ENCODE results near the gene TSNAXIP1. TPM values are rescaled to one million over a fixed set of nuclear protein-coding genes. Genes with fewer than 3 reads are reported as not detected.
"Not testable (repeated sequence)": the region's sequence is repeated elsewhere in the genome, so short reads cannot be mapped to it uniquely, and the experiment has no call there.

TSNAXIP1 gene
- total RNA-seq, 2 donors from 2014 or later = 0.55 to 0.74 TPM

DNA sequence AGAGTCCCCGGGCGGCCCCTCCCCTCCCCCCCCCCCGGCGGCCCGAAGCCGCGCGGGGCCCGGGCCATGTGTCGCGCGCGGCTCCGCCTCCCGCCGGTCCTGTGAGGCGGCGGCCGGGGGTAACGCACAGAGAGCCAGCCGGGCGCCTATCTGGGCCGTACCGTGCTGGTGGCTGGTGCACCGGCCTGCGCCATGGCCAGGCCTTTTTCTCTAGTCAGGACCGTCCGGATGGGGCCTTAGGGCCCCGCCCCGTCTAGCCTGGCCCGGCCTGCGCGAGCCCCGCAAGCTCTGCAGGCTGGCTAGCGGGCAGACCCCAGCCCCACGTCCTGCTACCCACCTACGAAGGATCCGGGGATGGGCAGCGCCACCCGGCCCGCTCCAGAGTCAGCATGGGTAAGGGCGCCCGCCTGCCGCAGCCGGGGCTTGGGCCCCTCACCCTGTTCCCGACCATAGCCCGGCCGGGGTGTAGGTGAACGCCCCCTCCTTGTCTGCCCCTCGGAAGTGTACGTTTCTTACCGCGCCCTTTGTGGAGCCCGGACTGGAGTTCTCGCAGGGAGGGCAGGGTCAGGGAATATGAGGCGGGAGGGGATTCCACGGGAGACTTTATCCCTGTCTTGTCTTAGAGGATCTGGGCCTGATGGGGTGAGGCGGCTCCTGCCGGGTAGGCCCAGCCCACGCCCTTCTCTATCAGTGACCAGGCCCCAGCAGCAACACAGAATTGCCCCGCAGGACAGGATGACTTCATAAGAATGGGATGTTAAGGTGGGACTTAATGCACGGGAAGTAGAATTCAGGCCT lies 40.6 kb downstream of the TSNAXIP1 start, which contains the start of gene CENPT:
Gene CENPT (minus strand): TSS at position 630 of the 798 bp plus-strand sequence. CDS start 13,834 bp downstream, outside the sequence.
- peak; percentile 76 for DNase-seq
- intact Hi-C loops (cut with DNase I) = no loop called here
- peak; percentile 62 to 70 for ATAC-seq

DNA sequence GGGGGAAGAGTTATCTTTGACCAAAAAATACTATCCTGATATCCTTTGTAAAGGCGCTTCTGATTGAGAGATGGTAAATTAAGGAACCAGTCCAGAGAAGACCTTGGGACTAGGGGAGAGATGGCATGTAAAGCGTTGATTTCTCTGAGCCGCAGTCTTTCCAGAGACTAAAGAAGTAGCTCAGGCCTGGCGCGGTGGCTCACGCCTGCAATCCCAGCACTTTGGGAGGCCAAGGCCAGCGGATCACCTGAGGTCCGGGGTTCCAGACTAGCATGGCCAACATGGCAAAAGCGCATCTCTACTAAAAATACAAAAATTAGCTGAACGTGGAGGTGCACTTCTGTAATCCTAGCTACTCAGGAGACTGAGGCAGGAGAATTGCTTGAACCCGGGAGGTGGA lies 41.4 kb downstream of the TSNAXIP1 start:
- ATAC-seq (no peak), DNase-seq (no peak)
- intact Hi-C loops (cut with DNase I) = no loop called here

DNA sequence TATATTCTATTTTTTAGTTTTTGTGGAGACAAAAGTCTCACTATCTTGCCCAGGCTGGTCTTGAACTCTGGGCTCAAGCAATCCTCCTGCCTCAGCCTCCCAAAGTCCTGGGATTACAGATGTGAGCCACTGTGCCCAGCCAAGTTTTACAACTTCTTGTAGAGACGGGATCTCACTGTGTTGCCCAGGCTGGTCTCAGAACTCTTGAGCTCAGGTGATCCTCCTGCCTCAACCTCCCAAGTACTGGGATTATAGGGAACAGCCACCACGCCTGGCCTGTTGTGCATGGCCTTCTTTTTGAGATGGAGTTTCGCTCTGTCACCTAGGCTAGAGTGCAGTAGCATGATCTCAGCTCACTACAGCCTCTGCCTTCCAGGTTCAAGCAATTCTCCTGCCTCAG lies 47.0 kb downstream of the TSNAXIP1 start:
- no peak for ATAC-seq
- intact Hi-C loops (cut with DNase I) = no loop called here

DNA sequence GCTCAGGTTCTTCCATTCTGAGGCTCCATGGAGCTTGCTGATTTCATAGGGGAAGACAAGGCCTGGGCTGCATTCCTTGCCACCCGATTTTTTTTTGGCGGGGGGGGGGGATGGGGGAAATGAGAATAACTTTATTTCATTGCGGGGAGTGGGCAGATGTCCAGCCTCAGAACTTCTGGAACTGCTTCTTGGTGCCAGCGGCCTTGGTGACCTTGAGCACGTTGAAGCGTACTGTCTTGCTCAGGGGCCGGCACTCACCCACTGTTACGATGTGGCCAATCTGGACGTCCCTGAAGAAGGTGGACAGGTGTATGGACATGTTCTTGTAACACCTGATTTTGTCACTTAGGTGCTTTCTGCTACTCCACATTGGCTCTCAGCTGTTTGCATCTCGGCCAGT lies 49.1 kb downstream of the TSNAXIP1 start:
- intact Hi-C loops (cut with DNase I) = no loop called here
- ATAC-seq (no peak), DNase-seq (no peak)

More for the DNA sequence above, 47.0 kb downstream of the TSNAXIP1 start:
- DNase-seq = no peak

DNA sequence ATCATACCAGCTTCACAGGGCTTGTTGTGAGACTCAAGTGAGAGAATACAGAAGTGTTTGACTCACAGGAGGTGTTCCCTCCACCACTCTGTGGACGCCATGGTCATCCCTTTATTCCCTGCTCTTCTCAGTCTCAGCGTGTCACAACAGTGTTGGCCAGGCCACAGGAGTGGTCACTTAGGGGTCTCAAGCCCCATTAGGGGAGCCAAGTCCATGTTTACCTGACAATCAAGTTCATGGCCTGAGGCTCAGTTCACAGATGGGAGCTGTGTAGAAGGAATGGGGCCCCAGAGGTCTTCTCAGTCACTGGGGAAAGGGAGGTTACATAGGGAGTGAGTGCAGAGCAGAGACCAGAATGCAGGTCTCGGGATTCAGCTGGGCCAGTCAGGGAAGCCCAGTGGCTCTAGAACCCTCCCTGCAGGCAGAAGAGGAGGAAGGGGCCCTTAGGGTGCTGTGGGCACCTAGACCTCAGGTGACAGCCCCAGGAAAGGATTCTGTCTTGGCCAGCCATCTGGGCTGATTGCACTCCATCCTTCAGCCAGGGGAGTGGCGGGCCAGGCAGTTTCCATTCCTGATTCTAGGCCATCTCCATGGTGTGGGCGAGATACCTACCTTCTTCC lies 50.3 kb downstream of the TSNAXIP1 start:
- intact Hi-C loops (cut with DNase I) = no loop called here
- ATAC-seq (no peak), DNase-seq (no peak)

DNA sequence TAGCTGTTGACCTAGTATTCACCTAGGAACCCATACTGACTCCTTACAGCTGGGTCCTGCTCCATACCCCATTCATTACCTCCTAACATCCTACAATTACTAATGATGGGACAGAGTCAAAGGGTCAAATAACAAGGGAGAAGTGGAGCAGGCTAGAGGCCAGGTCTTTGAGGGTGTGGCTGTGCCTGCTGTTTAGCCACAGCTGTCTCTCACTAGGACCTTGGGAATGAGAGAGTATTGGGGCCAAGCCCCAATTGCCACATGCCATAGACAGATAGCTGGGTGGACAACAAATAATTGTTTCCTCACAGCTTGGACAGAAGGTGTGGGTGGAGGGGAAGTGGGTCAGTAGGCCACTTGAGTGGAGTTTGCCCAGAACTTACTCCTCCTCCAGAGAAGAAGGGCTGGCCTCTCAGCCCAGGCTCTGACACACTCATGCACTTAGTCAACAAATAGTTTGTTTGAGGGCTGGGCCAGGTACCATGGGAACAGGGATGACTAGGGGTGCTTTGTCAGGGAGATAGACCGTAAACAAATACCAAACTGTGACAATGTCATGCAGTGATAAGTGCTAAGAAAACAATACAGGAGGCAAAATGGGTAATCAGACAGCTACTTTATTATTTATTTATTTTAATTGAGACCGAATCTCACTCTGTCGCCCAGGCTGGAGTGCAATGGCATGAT lies 51.0 kb downstream of the TSNAXIP1 start:
- ATAC-seq = peak; percentile 85 to 96
- intact Hi-C loops (cut with DNase I) = no loop called here
- DNase-seq = peak; percentile 84

DNA sequence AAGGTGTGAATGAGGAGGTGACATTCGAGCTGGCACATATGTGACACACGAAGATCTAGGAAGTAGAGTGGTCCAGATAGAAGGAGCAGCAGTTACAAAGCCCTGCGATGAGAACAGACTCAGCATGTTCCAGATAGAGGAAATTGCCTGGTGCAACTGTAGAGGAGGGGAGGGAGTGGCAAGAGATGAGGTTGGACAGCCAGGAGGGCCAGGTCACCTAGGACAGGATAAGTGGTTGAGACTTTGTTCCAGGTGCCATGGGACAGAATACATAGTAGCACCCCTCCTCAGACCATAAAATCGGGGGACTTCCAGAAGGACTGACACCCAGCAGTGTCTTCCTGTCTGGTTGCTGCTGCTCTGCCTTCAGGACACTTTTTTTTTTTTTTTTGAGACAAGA lies 51.8 kb downstream of the TSNAXIP1 start:
- no peak for ATAC-seq
- intact Hi-C loops (cut with DNase I) = no loop called here
- DNase-seq = no peak

DNA sequence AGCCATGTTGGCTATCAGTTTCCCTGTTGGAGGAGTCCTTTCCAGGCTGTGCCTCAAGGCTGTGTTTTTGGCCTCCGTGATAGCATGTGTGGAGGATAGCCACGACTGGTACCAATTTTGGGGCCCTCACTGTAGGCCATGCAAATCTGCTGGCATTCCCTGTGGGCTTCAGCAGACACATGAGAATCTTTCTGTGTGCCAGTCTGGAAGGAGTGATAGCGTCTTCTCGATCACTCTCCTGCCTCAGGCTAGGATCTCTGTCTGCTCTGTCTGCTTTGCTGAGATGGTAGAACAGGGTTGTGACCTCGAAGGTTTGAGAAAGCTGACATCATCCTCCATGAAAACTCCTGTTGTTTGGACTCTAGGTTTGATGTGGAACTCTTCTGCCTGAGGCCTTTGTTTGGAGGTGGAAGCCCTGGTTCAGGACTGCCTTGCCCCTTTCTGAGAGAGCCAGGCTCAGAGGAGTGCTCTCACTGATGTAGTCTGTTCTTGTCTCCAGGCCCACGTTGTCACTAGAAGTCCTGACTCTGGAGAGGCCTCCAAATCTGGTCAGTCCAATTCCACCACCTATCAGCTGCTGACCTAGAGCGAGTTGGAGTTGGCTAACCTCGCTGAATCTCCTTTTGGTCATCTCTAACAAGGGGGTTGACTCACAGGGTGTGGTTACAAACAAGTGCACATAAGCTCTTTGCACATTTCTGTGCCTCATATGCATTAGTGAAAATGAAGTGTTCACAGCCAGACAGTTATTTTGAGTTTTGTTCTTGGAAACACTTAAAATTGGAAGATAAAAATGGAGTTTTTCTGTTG lies 54.1 kb downstream of the TSNAXIP1 start:
- ATAC-seq = peak in 1 of 2 donors; percentile 33

DNA sequence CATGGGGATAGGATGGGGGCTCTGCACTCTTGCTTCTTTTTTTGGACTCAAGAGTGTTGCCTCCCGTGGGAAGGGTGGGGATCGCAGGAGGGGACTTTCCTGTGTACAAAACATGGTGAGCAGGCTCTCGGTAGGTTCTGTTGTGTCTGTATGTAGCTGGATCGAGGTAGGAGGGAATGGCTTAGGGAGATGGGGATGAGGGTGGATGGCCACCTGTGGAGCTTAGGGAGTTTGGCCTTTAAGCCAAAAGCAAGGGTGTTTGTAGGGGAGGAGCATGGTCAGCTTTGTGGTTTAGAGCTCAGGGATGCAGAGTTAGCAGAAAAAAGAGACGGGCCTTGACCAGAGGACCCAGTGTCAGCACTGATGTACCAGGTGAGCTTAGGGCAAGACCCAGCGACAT lies 55.2 kb downstream of the TSNAXIP1 start:
- intact Hi-C loops (cut with DNase I) = no loop called here
- ATAC-seq (no peak), DNase-seq (no peak)

More for the DNA sequence above, 54.1 kb downstream of the TSNAXIP1 start:
- intact Hi-C loops (cut with DNase I) = no loop called here
- no peak for DNase-seq

DNA sequence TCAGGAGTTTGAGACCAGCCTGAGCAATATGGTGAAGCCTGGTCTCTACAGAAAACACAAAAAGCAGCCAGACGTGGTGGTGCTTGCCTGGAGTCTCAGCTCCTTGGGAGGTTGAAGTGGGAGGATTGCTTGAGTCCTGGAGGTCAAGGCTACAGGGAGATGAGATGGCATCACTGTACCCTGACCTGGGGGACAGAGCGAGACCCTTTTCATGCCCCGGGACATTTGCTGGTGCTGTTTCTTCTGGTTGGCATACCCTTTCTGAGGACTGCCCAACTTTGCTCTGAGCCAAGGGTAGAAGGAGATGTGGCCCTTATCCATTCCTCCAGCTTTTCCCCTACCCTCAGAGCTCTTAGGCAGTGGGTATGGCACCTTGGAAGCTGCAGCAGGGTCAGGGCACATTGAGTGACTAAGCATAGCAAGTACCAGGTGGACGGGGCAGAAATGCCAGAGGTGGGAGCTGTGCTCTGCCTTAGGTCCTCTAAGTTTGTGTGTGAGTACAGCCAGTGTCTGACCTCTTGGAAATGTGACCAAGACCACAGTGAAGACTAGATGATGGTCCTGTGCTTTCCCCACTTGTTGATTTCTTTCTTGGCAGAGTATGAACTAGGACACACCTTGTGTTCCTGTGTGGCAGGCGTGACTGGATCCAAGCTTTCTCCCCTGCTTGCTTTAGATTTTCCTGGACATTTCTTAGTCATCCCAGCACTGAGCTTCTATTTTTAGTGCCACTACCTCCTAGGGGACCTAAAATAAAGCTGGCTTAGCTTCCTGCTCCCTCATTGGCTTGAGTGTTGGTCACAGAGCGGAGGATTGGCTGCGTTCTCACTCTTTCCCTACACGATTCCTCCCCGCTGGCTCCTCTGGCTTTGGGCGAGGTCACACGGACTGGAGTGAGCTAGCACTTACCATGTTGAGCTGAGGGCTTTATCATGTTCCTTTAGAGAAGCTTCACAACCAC lies 56.2 kb downstream of the TSNAXIP1 start:
- DNase-seq (peak; percentile 79), ATAC-seq (peak; percentile 88 to 95)
- intact Hi-C loops (cut with DNase I) = no loop called here

DNA sequence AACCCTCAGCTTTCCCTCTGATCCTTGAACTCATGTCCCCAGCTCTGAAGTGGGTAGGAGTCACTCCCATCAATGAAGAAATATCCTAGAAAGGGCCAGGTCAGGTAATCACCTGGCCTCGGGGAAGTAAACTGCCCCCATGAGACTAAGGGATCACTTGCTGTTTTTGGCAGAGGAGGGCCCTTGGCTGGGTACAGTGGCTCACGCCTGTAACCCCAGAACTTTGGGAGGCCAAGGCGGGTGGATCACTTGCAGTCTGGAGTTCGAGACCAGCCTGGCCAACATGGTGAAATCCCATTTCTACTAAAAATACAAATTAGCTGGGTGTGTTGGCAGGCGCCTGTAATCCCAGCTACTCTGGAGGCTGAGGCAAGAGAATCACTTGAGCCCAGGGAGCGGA lies 57.4 kb downstream of the TSNAXIP1 start:
- ATAC-seq; DNase-seq; intact Hi-C loops (cut with DNase I): not testable (repeated sequence)

DNA sequence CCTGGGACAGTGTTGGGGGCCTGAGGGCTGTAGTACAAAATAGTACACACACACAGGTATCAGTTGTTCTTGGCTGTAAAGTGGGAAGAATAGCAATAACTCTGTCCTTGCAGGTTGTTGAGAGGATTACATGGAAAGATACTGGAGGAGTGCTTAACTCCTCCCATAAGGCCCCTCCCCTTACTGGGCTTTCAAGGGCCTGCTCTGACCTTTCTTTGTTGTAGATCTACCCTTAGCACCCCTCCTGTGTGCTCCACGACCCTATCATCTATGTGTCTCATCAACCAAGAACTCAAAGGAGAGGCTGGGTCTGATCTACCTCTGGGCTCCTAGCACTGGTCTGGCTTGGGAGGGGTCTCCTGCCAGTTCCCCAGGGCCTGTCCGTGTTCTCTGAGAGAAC lies 57.9 kb downstream of the TSNAXIP1 start:
- intact Hi-C loops (cut with DNase I) = no loop called here
- DNase-seq = no peak
- ATAC-seq = no peak

DNA sequence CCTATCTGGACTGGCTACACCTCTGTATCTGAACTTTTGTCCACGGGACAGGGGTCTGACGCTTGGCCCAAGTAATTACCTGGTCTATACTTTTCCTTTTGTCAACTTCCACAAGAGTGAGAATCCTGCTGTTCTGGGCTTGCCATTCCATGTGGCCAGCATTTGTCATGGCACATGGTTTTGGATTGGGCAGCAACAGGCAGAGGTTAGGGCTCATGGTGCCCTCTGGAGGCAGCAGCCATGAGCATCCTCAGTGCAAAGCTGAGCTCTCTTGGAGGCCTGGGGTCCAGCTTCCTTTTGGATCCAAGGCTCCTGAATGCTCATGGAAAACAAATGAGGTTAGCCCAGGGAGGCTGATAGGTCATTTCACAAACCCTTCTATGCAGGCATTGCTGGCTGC lies 58.6 kb downstream of the TSNAXIP1 start:
- ATAC-seq (peak in 1 of 2 donors; percentile 17), DNase-seq (no peak)
- intact Hi-C loops (cut with DNase I) = no loop called here

DNA sequence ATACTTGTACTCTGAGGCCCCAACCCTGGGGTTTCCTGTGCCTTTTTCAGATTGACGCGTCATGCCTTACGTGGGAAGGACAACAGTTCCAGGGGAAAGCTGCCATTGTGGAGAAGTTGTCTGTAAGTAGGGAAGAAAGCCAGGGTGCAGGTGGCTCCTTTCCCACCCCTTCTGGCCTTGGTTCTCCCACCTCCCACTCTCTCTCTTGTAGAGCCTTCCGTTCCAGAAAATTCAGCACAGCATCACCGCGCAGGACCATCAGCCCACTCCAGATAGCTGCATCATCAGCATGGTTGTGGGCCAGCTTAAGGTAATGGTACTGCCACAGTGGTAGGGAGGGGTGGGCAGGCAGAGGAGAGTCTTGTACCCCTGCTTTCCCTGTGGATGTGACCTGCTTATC lies 61.6 kb downstream of the TSNAXIP1 start:
- ATAC-seq = no peak
- DNase-seq = no peak
- intact Hi-C loops (cut with DNase I) = no loop called here

DNA sequence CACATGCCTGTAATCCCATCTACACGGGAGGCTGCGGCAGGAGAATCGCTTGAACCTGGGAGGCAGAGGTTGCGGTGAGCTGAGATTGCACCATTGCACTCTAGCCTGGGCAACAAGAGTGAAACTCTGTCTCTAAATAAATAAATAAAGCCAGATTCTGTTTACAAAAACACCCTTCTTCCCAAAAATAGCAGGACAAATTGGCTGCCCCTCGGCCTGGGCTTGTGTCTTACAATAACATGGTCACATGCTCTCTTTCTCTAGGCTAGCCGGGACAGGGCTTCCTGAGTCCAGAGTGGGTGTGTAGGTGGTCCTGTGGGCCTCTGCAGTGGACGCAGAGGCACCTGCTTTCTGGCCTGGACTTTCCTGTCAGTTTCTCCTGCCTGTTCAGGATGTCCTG lies 63.0 kb downstream of the TSNAXIP1 start:
- DNase-seq (no peak), ATAC-seq (no peak)
- intact Hi-C loops (cut with DNase I) = no loop called here

DNA sequence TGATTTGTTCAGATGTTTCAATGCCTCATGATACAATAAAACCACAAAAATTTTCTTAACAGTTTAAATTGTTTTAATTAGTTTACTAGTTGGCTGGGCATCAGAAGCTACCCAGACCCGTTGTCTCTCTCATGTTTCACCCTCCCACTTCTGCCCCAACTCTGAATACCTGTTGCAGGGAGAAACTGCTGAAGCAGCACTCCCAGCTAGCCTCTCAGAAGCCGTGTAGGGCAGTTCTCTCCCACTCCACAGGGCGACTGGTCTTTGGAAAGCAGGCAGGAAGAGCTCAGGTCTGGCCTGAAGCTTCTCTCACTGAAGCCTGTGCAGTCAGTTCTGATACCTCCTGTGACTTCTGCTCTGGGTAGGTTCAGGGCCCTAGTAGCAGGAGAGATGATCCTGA lies 64.6 kb downstream of the TSNAXIP1 start:
- DNase-seq = no peak
- ATAC-seq = no peak
- intact Hi-C loops (cut with DNase I) = no loop called here

DNA sequence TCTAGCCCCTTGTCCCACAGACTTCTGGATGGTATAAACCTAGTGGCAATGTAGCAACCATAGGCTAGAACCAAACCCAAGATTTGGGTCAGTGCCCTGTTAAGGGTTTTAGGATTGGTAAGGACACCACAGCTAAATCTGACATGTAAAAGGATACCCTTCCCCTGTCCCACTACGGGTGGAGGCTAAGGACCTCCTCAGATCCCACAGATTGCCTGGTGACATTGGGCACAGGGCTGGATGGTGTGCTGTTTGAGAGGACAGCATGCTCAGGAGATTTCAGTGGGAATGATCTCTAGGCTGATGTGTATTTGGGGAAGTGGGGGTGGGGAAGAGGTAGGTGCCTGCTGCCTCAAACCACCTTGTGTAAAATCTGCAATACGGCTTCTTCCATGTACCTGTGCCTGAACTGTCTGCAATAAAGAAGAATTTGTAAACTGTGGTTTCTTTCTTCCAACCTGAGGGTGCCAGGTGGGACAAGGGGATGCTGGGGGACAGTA lies 65.5 kb downstream of the TSNAXIP1 start:
- ATAC-seq (no peak), DNase-seq (no peak)
- intact Hi-C loops (cut with DNase I) = loop anchor here in 1 of 2 donors (2.0 kb wide), 1 partner anchor 27 kb away; no protein-coding TSS in a partner anchor
